ENCODE measurements around the gene KLHL33.

KLHL33 gene, protein sequence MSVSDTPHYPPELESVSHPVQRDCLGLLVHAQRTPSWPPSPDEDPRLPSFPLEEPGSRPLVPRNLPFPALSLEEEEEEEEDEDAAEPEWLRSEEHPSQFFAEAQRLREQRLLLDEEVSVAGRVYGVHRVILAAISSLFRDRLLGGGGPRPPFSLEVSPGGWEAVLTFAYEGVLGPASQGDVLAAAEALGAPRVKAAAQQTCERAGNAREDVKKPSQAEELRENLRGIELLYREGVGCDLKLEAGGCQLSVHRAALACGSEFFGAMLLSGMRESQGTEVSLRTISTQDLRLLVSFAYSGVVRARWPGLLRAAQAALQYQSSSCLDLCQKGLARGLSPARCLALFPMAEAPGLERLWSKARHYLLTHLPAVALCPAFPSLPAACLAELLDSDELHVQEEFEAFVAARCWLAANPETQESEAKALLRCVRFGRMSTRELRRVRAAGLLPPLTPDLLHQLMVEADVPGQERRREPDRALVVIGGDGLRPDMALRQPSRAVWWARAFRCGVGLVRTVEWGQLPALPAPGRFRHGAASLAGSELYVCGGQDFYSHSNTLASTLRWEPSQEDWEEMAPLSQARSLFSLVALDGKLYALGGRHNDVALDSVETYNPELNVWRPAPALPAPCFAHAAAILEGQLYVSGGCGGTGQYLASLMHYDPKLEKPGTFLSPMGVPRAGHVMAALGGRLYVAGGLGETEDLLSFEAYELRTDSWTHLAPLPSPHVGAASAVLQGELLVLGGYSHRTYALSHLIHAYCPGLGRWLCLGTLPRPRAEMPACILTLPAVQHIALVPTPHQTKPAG

DNA sequence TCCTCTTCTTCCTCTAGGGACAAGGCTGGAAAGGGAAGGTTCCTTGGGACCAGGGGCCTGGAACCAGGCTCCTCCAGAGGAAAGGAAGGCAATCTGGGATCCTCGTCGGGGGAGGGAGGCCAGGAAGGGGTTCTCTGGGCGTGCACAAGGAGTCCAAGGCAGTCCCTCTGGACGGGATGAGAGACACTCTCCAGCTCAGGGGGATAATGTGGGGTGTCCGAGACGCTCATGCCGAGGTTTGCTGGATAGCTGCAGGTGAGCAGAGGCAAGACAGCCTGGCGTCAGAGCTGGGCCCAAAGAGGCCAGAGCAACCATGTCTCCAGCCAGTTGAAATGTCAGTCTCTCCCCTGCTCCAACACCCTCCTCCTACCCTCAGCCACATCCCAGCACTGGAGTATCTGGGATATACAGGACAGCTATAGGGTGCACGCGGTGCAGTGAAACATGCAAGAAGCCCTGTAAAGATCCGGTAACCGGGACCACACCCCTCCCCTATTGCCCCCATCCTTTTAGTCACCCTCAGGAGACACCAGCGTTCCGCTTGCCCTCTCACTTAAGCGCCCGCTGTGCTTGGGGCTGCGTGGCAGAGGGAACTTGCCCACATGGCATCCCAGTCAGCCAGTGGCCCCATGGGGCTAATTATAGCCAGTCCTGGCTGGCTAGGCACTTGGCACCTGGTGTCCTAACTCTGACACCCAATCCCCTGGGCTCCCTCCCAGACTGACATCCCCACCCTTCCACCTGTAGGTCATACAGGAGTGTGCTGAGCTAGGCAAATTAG, at the start of gene KLHL33:
Gene KLHL33, minus strand, starts transcription at position 585 of the 781 bp plus-strand sequence. Its CDS starts 355 bp downstream, at position 230.
- DNase-seq (ENCODE audit: low read depth) = no peak

DNA sequence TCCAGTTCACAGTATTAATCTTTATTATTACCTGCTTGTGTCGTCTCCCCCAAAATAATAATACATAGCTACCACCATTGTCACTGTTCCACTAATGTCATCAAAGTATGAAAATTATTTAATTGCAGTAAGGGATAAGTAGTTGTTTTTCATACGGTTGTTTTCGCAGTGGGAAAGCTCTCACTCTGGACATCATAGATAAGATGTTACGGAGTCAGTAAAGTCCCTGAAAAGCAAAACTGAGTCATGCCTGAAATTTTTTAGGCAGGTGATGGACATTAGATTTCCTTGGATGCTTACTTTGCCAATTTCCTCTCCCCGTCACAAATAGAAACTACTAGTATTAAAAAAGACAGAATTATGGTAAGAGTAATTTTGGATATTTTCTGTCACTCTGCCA, 46.4 kb upstream of the KLHL33 start:
- no peak for DNase-seq (ENCODE audit: low read depth)

DNA sequence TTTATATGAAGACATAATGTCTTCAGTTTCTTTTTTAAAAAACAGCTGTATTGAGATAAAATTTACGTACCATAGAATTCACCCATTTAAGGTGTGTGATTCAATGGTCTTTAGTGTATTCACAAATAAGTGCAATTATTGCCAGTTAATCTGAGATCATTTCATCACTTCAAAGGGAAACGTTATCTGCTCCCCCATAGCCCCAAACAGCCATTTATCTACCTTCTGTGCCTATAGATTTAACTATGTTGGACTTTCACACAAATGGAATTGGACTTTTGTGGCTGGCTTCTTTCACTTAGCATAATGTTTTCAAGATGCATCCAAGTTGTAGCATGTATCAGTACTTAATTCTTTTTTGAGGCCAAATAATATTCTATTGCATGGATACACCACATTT, 42.9 kb upstream of the KLHL33 start:
- DNase-seq (ENCODE audit: low read depth) = no peak

DNA sequence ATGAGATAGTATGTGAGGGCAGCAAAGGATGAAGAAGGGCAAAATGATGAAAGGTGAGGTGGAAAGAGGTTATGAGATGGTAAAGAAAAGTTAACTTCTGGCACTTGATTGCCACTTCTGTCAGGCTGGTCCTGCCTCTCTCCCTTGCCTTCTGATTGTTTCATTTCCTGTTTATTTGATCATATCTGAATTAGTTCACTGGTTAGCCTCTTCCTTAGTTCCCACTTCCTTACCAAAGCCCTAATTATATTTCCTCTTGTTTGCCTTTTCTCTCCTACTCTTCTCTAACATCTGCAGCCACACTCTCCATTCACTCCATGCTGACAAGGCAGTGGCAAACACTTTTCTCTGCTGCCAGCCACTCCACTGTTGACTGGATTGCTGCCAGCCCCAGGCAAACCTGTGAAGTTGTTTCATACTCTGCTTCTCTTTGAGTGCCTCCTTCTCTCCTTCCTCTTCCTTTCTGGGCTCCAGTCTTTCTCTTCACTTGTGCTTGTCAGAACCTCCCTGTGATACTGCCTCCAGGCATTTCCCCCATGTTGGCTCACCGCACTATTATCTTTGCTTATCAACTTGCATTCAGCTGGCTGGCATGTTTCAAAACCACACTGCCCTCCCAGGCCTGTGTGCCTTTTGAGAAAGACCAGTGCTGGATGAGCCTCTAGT, 41.4 kb upstream of the KLHL33 start:
- no peak for DNase-seq (ENCODE audit: low read depth)

DNA sequence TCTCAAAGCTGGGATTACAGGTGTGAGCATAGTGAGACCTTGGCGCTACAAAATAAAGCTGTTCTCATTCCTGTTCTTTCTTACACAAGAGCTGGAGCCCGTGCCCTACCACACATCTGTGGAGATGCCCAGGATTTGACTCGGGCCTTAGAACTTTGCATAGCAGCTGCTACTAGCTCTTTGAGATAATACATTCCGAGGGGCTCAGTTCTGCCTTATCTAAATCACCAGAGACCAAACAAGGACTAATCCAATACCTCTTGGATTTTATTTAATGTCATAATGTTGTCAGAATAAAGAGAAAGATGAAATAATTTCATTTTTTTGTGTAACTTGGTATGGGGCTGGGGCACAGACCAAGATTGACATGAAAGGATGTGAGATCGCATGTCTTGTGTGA, 40.8 kb upstream of the KLHL33 start:
- no peak for DNase-seq (ENCODE audit: low read depth)

DNA sequence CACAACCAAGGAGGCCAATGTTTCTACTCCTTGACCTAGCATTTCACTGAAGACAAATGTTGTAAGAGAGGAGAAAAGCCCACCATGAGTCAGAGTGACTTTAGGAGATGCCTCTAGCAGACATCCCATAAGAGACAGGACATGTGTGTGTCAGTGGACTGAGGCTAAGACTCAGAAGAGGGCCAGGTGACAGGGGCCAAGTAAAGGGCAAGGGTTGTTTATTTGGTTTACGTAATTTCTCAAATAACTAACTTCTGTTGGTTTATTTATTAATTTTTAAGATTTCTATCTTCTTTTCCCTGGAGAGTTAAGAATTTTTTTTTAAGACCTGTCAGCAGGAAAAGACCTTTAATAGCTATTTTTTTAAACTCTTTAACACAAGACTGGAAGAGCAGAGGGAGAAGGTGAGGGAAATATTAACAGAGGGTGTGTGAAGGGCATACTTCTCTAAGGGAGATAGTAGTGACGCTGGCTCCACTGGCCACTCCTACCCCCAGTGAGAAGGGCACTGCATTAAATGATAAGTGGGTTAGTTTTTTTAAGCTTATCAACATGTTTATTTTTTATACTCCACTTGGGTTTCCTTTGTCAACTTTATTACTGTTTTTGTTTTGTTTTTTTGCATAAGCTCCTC, 36.7 kb upstream of the KLHL33 start:
- no peak for DNase-seq (ENCODE audit: low read depth)

DNA sequence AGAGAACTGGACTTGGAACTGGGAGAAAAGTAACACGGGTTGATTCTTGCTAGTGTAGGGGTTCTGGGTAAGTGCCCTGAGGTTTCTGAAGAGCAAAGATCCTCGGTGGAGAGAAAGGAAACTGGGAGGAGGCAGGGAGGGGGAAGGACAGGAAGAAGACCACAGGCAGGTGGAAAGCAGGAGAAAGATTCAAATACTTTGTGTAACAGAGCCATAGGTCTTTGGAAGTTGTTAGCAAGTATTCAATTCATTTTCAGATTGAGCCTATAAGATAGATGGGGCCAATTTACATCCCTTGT, 34.6 kb upstream of the KLHL33 start:
- DNase-seq (ENCODE audit: low read depth) = no peak

DNA sequence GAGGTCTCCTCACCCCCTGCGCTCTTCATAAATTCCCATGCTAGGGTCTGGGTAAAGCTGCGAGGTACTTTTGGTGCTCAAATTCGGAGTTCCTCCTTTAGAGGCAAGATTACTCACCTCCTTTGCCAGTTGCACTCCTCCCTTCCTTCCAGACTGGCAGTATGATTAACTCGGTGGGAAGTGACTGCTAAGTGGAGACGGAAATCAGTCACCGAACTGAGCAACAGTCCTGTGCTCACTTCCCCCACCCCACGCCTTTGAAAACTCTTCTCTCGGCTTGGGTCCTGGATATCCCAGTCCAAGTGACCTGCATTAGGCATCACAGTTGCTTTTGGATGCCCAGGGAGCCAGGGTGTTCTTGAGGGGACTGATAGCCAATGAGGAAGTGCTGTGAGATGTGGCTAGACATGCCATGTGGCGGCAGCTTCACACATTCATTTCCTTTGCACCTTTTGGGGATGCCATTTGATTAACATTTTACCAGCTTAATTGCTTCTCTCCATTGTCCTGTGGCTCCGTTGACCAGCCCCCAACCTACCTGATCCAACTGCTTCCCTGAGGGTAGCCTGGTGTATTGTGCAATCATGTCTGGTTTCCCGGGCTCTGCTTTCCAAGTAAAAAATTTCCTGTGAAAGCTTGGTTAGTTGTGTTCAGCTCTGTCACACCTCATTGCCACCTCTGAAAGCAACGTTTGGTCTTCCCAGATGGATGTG, 34.1 kb upstream of the KLHL33 start:
- no peak for DNase-seq (ENCODE audit: low read depth)

DNA sequence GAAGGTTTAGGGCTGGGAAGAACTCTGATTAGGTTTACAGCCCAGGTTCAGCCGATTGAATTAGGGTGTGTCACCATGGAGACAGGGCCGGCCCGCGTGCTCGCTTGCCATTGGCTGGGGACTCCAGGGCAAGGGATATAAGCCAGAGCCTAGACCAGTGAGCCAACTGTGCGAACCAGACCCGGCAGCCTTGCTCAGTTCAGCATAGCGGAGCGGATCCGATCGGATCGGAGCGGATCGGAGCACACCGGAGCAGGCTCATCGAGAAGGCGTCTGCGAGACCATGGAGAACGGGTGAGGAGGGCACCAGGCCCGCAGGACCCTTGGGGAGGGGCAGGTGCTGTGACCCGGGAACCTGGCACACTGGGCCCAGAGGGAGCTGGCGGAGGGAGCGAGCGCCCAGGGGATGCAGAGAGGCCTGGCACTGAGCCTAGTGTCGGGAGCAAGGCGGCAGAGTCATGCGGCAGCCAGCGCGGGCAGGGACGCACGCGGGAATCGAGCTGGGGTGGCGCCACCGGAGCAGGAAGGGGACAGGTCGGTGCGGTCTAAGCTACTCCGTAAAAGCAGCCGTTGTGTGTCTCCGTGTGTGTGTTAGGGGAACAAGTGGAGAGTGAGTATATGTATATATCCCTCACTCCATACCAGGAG, 33.4 kb upstream of the KLHL33 start, which contains the start of gene PNP:
Gene PNP, plus strand, starts transcription at position 165 of the 648 bp plus-strand sequence. Its CDS starts 119 bp downstream, at position 284.
- DNase-seq (ENCODE audit: low read depth) = no peak

DNA sequence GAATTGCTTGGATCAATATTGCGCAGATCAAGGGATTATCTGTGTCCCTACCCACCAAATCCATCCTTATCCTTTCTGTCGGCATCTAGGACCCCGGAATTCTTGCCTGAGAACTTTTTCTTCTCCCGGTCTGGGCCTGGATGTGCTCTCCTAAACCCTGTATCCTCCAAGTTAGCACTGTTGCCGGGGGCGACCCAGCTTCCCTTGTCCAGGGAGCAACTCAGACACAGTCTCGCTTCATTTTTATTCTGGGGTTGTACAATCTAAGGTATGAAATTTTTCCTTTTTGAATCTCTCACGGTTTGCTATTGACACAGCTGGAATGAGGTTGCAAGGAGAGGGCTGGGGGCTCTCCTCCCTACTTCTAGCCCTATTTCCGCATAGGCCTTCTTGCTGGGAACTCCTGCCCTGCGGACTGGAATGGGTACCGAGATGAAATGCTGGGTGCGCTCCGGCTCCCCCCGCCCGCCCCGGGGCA, 32.8 kb upstream of the KLHL33 start:
- DNase-seq (ENCODE audit: low read depth) = no peak

DNA sequence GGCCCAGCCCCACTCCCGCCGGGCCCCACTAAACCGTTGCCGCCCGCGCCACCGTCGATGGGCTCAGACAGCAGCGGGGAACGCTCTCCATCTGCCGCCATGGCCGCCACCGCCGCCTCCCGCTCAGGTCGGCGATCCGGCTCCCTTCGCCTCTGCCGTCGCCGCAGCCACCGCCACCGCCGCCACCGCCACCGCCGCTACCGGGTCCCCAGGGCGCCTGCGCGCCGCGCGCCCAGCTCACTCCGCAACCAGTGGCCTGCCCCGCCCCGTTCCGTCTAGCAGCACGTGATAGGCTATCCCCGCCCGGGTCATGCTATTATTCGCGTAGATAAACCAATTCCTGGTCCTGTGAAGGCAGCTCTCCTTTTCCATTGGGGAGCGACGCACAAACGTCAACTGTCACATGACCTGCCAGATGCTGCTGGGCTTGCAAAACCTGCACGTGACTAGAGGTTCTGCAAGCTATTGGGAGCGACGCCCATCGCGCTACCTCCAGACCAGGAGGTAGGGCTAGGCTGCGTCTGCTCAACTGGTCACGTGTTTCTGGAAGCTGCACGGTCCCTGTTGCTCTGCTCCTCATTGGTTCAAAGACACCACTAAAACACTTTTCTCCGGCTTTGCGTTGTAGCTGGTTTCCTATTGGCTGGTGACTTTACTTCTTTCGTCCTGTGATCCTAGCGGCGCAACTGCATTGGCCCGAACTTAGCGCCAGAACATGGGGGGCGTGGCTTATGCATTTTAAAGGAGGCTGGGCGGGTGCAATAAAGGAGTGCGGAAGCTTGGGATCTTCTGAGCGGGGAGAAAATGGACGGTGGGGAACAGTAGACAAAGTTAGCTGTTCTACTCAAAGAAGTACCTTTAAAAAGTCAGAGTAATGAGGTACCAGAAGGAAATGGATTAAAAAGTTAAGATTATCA, 25.5 kb upstream of the KLHL33 start, which contains the start of gene PIP4P1:
Gene PIP4P1, minus strand, starts transcription at position 210 of the 917 bp plus-strand sequence. Its CDS starts 109 bp downstream, at position 101.
- peak; percentile 100 for DNase-seq (ENCODE audit: low read depth)

DNA sequence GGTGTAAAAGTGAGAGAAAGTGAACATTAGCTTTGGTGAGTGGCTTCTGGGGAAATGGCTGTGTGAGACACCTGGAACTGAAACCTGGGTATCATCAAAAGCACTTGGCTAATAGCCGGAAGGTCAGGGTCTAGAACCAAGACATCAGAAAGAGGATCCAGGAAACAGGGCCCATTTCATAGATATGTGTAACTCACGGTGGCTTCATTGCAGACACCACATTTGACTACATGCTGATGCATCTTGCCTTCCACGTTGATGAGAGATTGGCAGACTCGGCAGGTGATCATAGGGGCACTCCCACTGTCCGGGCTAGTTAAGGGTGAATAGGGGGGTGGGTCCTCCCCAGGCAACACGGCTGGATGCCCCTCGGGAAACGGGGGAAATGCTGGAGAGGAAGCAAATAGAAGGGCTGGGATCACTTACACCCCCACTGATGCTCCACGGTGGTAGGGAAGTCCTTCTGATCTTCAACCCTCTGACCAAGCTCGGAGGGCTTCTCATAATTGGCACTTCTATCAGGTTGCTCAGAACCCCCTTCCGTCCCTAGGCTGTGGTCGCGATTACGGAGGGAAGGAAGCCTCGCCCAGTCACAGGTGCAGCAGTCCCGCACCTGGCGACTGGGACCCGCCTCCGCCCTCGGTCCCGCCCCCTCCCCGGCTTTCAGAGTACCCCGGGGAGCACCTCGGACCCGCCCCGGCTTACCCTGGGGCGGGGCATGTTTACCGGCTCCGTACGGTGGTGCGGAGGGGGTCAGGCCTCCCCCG, 24.7 kb upstream of the KLHL33 start:
- DNase-seq (ENCODE audit: low read depth) = no peak

DNA sequence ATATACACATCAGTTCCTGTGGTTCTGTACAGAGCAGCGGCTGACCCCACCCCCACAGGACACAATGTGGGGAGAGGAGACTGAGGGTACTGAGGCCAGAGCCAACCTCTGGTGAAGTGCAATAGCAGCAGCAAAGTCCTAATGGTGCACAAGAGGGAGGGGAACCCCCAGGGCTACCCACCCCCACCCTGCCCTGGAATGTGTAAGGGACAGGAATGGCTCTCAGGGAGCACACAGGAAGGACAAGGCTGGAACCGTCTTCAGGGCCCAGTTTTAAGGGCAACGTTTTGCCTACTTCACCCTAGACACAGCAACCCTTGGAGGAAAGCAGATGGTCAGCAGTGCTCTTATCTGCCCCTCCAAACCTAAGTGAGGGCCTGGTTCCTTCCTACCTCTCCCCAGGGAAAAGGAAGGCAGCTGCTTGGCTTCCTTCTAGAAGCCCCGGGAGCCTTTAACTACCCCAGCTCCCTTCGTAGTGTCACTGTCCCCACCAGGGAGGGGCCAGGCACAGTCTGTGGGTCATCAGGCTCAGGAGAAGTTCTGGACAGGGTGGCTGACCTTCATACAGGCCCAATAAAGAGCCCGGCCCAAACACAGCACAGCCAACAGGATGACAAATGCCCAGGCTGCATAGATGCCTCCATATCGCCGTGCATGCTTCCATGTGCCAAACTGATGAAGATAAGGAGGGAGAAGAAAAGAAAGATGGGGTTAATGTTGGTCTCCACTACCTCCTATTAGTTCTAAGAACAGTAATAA, 22.2 kb upstream of the KLHL33 start:
- no peak for DNase-seq (ENCODE audit: low read depth)

DNA sequence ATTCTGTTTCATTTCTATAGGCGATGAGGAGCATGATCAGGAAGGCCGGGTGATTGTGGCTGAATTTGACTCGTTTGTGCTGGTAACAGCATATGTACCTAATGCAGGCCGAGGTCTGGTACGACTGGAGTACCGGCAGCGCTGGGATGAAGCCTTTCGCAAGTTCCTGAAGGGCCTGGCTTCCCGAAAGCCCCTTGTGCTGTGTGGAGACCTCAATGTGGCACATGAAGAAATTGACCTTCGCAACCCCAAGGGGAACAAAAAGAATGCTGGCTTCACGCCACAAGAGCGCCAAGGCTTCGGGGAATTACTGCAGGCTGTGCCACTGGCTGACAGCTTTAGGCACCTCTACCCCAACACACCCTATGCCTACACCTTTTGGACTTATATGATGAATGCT, 21.0 kb upstream of the KLHL33 start:
- DNase-seq (ENCODE audit: low read depth) = no peak

DNA sequence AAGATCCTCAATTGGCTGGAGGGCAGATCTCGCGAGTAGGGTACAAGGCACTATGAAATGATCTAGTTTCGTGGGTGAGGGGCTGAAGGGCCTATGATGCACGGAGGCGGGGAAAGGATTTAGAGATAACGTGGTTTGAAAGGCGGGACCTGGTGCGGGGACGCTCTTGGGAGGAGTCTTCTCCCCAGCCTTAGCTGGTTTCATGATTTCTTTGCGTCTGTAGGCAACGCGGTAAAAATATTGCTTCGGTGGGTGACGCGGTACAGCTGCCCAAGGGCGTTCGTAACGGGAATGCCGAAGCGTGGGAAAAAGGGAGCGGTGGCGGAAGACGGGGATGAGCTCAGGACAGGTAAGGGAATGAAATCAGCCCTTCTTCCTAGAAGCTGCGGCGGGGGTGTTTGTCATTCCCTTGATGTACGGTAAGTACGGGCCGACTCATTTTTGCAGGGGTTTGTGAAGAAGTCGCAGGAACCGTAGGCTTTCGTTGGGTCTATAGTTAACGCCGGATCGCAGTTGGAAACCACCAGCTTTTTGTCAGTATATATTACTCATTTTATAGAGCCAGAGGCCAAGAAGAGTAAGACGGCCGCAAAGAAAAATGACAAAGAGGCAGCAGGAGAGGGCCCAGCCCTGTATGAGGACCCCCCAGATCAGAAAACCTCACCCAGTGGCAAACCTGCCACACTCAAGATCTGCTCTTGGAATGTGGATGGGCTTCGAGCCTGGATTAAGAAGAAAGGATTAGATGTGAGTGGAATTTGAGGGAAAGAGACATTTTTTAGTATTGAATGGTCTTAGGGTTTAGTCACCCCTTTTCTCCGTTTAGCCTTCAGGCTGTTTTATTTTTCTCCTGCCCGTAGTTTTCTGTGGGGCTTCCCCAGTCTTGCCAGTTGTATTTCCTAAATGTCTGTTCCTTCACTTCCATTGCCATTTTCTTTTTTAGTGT, 19.7 kb upstream of the KLHL33 start:
- peak; percentile 77 for DNase-seq (ENCODE audit: low read depth)

Data from non-pigmented ciliary epithelial cell (primary cell).